Mucosa of descending colon (tissue), 3 donors: ENCODE data around the gene DNAI1. TPM values are rescaled to one million over a fixed set of nuclear protein-coding genes. Genes with fewer than 3 reads are reported as not detected.

Source experiments
- ATAC-seq: fragments of 200-7000 bp; cut with Tn5 transposase; one replicate; pipeline ENCODE4 v1.9.1; 2020; ENCODE audit warnings: mild to moderate bottlenecking, moderate library complexity
- DNase-seq, 3 donors: peaks; one replicate each; pipeline ENCODE4 v3.0.0-alpha.2; 2020
- H3K36me3 ChIP-seq: fragments of 200-600 bp; one replicate; pipeline ENCODE4 v1.8.0; 2021; ENCODE audit warnings: low read depth, mild to moderate bottlenecking
- H3K4me1 ChIP-seq: fragments of 200-600 bp; one replicate; pipeline ENCODE4 v1.8.0; 2021; ENCODE audit warnings: low read depth, mild to moderate bottlenecking
- H3K4me3 ChIP-seq: fragments of 200-600 bp; one replicate; pipeline ENCODE4 v1.8.0; 2021; ENCODE audit warnings: mild to moderate bottlenecking
- H3K9me3 ChIP-seq: fragments of 200-600 bp; one replicate; pipeline ENCODE4 v1.8.0; 2021; ENCODE audit warnings: mild to moderate bottlenecking
- CTCF ChIP-seq: fragments of 200-600 bp; IDR thresholded peaks from one replicate; pipeline ENCODE4 v1.8.0; 2022; ENCODE audit warnings: antibody characterized with exemption, mild to moderate bottlenecking
- intact Hi-C, 2 donors: fragments of 100-400 bp; cut with DNase I in 1 of 2; cut with micrococcal nuclease in 1 of 2; formaldehyde crosslinking; loops; one replicate each; pipeline versions ENCODE4 v1.11.0 to v1.11.1; 2022; cut with DNase I, micrococcal nuclease
- total RNA-seq, 3 donors: library from RNA; stranded (reverse); fragmentation: NEBNext Ultra II Directional in 2 of 3; extraction: Animal tissue kit (Norgen Biotek cat#: 25700) in 2 of 3; gene quantifications; one replicate each; pipeline versions ENCODE4 v1.2.1 to v1.2.4, GENCODE V29; 2021 to 2023
- donor health status: DM: no; HTN: no; CAD: no; lungs with moderate emphysema.
- donor health status: DM: no; HTN: no; CAD: no.
- donor health status: DM: no; HTN: yes; CAD: no.

DNAI1 gene
- total RNA-seq, 3 donors from 2014 or later: not detected

- DNase-seq (no peak), ATAC-seq (no peak)
- H3K4me3 ChIP-seq: no peak overlapping the region
- H3K36me3 ChIP-seq: no peaks in the 10 kb centered on the region
- intact Hi-C loops: loop anchor here in 1 of 2 donors (10.0 kb wide), 1 partner anchor 54 kb away; no protein-coding TSS in a partner anchor
- H3K9me3 ChIP-seq: no peaks in the 10 kb centered on the region
- TF ChIP-seq CTCF: no peak
- H3K4me1 ChIP-seq: no peaks in the 10 kb centered on the region
Observed at GRCh38 chr9:34540827-34541226, 82.2 kb downstream of the DNAI1 start.

DNA sequence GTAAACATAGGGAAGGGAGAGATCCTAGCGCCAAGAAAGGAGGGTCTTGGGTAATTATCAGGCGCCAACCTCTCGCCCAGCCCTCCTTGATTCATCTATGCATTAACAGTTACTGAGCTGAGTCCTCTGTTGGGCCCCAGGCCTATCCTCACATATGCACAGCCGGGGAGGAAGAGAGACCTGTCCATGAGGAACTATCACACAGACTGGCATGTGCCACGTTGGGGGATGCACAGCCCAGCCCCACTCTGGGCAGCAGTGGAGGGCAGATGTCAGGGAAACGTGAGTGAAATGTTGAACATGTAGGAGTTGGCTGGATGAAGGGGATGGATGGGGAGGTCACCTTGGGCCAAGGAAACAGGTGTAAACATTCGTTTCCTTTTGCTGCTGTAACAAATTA is 82.9 kb downstream of the DNAI1 start:
- H3K4me1 ChIP-seq: no peaks in the 10 kb centered on the region
- no peak for DNase-seq

DNA sequence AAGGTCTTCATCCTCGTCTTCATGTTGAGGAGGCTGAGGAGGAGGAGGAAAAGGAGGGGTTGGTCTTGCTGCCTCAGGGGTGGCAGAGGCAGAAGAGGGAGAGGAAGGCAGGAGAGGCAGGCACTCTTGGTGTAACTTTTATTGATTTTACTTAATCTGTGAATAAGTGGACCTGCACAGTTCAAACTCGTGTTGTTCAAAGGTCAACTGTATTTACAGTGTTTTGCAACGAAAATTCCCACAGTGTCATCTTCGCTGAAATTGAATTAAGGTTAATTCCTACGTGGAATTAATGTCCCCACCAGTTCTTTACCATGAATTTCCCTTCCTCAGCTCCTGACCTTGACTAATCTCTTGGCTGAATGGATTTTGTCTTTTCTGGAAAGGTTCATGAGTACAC is 85.4 kb downstream of the DNAI1 start:
- intact Hi-C loops: loop anchor here in 1 of 2 donors (10.0 kb wide), 1 partner anchor 51 kb away; no protein-coding TSS in a partner anchor
- Histone ChIP-seq H3K4me1 (no peaks in the 10 kb centered on the region), H3K4me3 (no peak overlapping the region), H3K9me3 (no peaks in the 10 kb centered on the region), H3K36me3 (no peaks in the 10 kb centered on the region)
- DNase-seq: no peak
- no peak for TF ChIP-seq CTCF
- no peak for ATAC-seq

More for the DNA sequence above, 82.9 kb downstream of the DNAI1 start:
- intact Hi-C loops: loop anchor here in 1 of 2 donors (10.0 kb wide), 1 partner anchor 53 kb away; no protein-coding TSS in a partner anchor
- ATAC-seq: no peak
- no peaks in the 10 kb centered on the region for H3K36me3 ChIP-seq
- no peak for TF ChIP-seq CTCF
- no peaks in the 10 kb centered on the region for H3K9me3 ChIP-seq
- H3K4me3 ChIP-seq: no peak overlapping the region

GRCh38 chr9:34545497-34545896 is 86.9 kb downstream of the DNAI1 start:
- DNase-seq (no peak), ATAC-seq (no peak)
- no peak for TF ChIP-seq CTCF

DNA sequence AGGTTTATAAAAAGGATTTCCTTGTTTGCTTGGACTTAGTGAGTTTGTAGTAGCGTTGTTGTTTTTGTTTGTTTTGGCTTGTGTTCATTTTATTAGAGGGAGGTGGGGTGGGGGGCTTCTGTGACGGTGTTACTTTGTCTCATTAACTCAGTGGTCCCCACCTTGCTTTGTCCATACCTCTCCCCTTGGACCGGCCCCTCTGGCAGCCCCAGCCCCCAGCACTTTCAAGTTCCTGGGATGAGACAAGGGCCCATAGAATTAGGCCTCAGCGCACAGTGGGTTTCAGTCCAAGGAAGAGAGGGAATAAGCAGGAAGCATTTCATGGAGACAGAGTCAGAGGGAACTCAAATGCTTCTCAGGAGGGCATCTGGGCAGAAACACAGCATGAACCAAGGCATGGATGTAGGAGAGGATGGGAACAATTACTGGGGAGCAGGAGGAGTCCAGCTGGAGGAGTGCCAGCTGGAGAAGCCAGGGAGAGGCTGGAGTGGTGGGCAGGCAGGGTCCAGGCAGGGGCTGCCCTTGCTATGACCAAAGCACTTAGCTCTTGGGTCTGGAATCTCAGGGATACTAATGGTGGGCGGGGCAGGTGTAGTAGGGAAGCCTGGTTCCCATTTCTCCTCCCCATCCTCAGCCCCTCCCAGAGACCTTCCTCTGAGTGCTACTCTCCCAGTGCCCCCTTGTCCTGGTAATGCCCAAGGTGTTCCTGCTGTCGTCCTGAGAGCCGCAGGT is 87.7 kb downstream of the DNAI1 start:
- Histone ChIP-seq H3K4me1 (no peaks in the 10 kb centered on the region), H3K9me3 (no peaks in the 10 kb centered on the region), H3K4me3 (no peak overlapping the region), H3K36me3 (no peaks in the 10 kb centered on the region)
- no peak for ATAC-seq
- intact Hi-C loops: loop anchor here (5.0 to 10.0 kb wide), 2 partner anchors 46 to 49 kb away; no protein-coding TSS in a partner anchor
- no peak for DNase-seq
- TF ChIP-seq CTCF: no peak

More at GRCh38 chr9:34545497-34545896, 86.9 kb downstream of the DNAI1 start:
- Histone ChIP-seq H3K4me3 (no peak overlapping the region), H3K9me3 (no peaks in the 10 kb centered on the region), H3K36me3 (no peaks in the 10 kb centered on the region), H3K4me1 (no peaks in the 10 kb centered on the region)
- intact Hi-C loops: loop anchor here (5.0 to 10.0 kb wide), 2 partner anchors 47 to 49 kb away; no protein-coding TSS in a partner anchor
